Measurements from ENCODE around the gene MIDN.

- TF ChIP-seq CTCF (IDR thresholded peaks at IDR 0.05) (no peak), SIN3A (IDR thresholded peaks at IDR 0.05; ENCODE audit: borderline replicate concordance, insufficient read depth, low read depth, low read length) (no peak), TCF7L2 (IDR thresholded peaks at IDR 0.05; ENCODE audit: low read depth, low read length) (no peak)
Observed at GRCh38 chr19:1283917-1284292, 35.5 kb downstream of the MIDN start.

Data from Panc1 (cell line).